Skeletal muscle tissue (tissue), 4 donors: ENCODE results near the gene FAM131C. TPM values are rescaled to one million over a fixed set of nuclear protein-coding genes. Genes with fewer than 3 reads are reported as not detected.
"Not testable (repeated sequence)": the region's sequence is repeated elsewhere in the genome, so short reads cannot be mapped to it uniquely, and the experiment has no call there.

Experiments used
- H3K27ac ChIP-seq: one replicate; pipeline ENCODE4 v1.7.0; 2013; ENCODE audit warnings: mild to moderate bottlenecking, low read depth, low read length, inconsistent platforms
- H3K27me3 ChIP-seq, 3 donors: one replicate each; pipeline ENCODE4 v1.7.0; 2013; ENCODE audit warnings: low read length in 3 of 3; ENCODE audit not compliant: control insufficient read depth in 3 of 3, insufficient read depth in 3 of 3
- H3K36me3 ChIP-seq, 3 donors: one replicate each; pipeline ENCODE4 v1.7.0; 2013; ENCODE audit warnings: low read length in 3 of 3; ENCODE audit not compliant: control insufficient read depth in 3 of 3, insufficient read depth in 3 of 3
- H3K4me1 ChIP-seq, 3 donors: one replicate each; pipeline ENCODE4 v1.7.0; 2013; ENCODE audit warnings: low read length in 3 of 3, mild to moderate bottlenecking in 3 of 3; ENCODE audit not compliant: control insufficient read depth in 3 of 3, insufficient read depth in 3 of 3
- H3K4me3 ChIP-seq, 3 donors: one replicate each; pipeline ENCODE4 v1.7.0; 2013; ENCODE audit warnings: low read length in 3 of 3
- H3K9ac ChIP-seq, 3 donors: one replicate each; pipeline ENCODE4 v1.7.0; 2013; ENCODE audit warnings: low read length in 3 of 3, mild to moderate bottlenecking in 3 of 3, moderate library complexity in 2 of 3, low read depth in 1 of 3
- H3K9me3 ChIP-seq, 3 donors: one replicate each; pipeline ENCODE4 v1.7.0; 2013; ENCODE audit warnings: low read length in 3 of 3; ENCODE audit not compliant: control insufficient read depth in 3 of 3
- total RNA-seq: library from RNA; depleted of rRNA; stranded (reverse); fragments of >200 nt; gene quantifications from one replicate; pipeline ENCODE4 v1.2.3, GENCODE V29; 2014
- donor health status: Osteomylitis.

Gene FAM131C
- total RNA-seq, 1 donor from 2014 or later = not detected

DNA sequence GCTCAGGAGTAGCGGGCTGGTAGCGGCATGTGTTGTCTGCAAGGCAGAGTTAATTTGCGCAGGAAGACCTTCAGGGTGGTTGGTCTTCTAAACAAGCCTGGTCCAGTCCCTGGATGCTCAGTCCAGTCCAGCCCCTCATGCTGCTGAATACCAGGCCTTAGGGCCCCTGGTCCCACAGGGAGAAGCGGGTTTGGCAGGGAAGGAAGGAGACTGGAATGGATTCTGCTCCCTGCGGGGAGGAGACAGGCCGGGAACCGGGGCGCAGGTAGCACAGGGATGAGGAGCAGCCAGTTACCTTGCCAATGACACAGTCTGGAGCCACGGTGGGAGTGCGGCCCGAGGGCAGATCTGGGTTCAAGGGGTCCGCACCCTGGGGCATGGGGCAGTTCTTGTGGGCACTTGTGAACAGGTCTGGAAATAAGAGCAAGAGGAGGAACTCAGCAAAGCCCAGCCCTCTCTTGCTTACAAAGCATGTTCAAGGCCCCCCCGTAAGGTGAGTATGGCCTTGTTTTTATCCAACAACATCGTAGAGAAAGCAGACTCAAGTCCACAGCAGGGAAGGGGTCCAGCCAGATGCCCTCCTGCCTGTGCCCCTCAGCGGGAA, 10.1 kb downstream of the FAM131C start:
- Histone ChIP-seq H3K36me3 (no peaks in the 10 kb centered on the region), H3K27ac (no peak overlapping the region), H3K9me3 (no peaks in the 10 kb centered on the region), H3K4me3 (no peak overlapping the region), H3K9ac (no peak overlapping the region), H3K4me1 (peaks cover 7 to 11% (median 11%) of the 10 kb centered on the region in 3 donors), H3K27me3 (peaks cover 0 to 12% (median 9%) of the 10 kb centered on the region in 3 donors)

DNA sequence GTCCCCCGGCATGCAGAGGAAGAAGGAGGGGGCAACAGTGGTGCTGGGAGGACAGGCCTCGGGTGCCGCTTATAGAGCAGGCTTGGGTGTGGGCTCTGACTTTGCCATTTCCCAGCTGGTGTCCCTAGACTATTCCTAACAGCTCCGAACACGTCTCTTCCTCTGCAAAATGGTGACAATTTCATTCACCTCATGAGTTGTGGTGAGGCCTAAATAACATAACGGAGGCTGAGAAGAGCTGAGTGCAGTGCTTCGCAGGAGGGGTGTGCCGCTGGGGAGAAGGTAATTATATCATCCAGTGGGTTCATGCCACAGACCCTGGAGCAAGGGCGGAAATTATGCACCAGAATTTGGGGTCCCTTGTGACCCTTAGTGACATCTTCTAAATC, 10.8 kb downstream of the FAM131C start:
- H3K4me1 ChIP-seq, H3K36me3 ChIP-seq, H3K9ac ChIP-seq, H3K27ac ChIP-seq, H3K9me3 ChIP-seq, H3K4me3 ChIP-seq: not testable (repeated sequence)
- peaks cover 0 to 12% (median 9%) of the 10 kb centered on the region in 3 donors for H3K27me3 ChIP-seq

DNA sequence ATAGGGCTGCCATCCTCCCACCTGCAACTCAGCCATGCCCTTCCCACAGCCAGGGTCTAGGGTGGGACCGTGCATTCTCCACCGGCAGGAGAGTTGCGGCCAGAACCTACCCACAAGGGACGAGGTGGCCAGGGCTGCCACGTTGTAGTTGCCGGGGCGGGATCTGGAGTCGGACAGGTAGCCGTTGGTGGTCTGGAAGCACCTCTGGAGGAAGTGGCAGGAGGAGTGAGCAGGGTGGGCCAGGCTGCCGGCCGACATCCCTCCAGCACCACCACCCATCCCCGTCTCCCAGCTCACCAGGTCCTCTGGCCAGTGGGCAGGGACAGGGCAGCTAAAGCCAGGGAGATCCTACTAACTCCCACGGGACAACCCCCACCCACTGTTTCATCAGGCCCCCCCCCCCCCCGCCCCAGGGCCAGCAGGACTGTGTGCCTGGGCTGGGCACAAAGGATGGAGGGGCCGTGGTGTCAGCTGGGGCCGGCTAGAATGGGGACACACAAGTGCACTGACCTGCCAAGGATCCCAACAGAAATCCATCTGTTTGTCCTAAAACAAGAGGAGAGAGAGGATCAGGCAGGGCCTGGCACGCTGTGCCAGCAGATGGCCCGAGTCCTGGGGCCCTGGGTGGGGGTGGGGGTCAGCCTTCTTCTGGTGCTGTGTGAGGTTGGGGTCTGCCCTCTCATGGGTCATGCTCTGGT, 11.3 kb downstream of the FAM131C start:
- not testable (repeated sequence) for H3K4me1 ChIP-seq, H3K9me3 ChIP-seq, H3K27ac ChIP-seq, H3K9ac ChIP-seq, H3K27me3 ChIP-seq, H3K4me3 ChIP-seq, H3K36me3 ChIP-seq

DNA sequence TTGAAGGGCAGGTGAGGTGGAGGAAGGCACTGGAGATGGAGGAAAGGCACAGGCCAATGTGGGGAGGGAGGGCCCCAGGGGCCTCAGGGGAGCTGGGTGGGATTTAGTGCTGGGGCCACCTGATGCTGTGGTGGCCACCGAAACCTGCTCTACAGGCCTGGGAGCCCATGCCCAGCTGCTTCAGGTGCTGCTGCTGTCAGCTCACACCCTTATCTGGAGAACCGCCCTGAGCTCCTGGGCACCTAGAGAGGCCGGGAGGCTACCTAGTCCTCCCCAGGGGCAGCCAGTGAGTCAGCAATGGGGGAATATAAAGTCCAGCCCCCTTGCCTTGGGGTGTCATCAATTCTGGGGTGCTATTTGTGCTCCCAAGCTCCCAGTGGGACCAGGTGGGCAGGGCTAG, 12.2 kb downstream of the FAM131C start:
- H3K4me1 ChIP-seq = peaks cover 0 to 3% (median 0%) of the 10 kb centered on the region in 3 donors
- H3K4me3 ChIP-seq = no peak overlapping the region
- H3K27ac ChIP-seq = no peak overlapping the region
- peaks cover 0 to 9% (median 7%) of the 10 kb centered on the region in 3 donors for H3K27me3 ChIP-seq
- no peak overlapping the region for H3K9ac ChIP-seq
- H3K9me3 ChIP-seq = no peaks in the 10 kb centered on the region
- no peaks in the 10 kb centered on the region for H3K36me3 ChIP-seq

DNA sequence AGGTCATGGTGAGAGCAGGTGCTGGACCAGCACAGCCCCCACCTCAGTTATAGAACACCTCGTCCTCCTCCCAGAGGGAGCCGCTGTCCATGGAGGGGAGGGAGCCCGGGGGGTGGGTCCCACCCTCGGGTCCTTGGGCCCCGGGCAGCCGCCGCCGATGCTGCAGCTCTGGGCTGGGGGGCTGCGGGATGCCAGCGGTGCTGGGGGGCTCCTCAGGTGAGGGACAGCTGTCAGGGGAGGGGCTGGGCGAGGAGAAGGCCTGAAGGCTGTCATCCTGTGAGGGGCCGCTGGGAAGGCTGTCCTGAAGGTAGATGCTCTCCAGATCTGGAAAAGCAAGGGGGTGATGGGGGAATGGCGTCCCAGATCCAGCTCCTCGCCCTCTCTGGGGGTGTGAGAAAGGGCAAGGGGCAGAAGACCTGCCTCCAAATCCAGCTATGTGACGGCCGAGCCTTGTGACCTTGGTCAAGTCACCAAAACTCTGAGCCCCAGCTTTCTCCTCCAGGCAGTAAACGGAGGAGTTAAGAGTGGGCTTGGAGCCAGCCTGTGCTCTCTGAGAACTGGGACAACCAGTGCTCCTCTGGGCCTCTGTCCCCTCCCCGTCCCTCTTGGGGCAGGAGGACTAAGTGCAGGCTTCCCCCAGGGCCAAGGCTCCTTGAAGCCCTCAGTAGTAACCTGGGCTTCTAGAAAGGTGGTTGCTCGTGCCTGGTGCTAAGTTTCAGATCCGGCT, 14.9 kb downstream of the FAM131C start:
- not testable (repeated sequence) for H3K36me3 ChIP-seq, H3K27ac ChIP-seq, H3K9ac ChIP-seq, H3K4me1 ChIP-seq, H3K27me3 ChIP-seq, H3K9me3 ChIP-seq, H3K4me3 ChIP-seq

DNA sequence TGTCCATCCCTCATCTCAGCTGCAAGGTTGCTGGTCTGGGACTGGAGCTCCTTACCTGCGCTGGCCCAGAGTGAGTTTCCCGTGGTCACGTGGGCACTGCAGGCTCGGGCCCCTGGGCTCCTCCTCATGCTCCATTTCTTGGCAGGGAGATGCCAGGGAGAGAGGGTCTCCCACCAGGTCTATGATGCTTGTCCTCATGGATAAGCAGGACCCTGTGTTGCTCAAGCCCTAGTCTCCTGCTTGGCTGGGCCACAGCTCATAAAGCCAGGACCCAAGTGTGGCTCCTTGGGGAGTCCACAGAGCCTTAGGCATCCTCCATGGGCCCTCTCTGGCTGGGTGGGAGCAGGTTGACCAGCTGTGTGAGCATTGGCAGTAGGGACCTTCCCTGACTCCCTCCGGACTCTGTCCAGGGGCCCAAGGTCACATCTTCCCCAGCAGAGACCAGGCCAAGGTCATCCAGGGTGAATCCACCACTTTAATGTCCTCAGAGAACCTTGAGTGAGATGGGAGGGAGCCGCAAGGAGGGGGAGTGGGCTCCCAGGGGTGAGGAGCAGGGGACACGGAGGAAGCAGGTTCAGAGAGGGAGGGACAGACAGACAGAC, 16.0 kb downstream of the FAM131C start:
- not testable (repeated sequence) for H3K4me1 ChIP-seq, H3K4me3 ChIP-seq, H3K27ac ChIP-seq, H3K9me3 ChIP-seq, H3K9ac ChIP-seq, H3K27me3 ChIP-seq, H3K36me3 ChIP-seq

DNA sequence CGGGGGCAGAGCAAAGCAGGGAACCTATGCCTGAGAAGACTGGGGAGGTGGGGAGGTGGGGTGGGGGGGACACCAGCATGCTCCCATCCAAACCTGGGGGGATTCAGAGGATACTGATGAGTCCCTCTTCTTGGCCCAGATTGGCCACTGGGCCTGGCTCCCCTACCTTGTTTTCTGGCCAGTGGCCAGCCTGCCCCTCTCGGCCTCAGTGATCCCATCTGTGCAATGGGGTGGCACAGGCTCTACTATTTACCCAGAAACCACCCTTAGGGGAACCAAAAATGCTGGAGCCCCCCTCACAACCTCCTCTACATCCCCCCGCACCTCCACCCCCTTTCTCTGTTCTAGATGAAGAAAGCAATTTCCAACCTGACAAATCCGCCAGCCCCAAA, 16.9 kb downstream of the FAM131C start:
- not testable (repeated sequence) for H3K9me3 ChIP-seq, H3K27me3 ChIP-seq, H3K27ac ChIP-seq, H3K4me3 ChIP-seq, H3K4me1 ChIP-seq, H3K9ac ChIP-seq, H3K36me3 ChIP-seq

DNA sequence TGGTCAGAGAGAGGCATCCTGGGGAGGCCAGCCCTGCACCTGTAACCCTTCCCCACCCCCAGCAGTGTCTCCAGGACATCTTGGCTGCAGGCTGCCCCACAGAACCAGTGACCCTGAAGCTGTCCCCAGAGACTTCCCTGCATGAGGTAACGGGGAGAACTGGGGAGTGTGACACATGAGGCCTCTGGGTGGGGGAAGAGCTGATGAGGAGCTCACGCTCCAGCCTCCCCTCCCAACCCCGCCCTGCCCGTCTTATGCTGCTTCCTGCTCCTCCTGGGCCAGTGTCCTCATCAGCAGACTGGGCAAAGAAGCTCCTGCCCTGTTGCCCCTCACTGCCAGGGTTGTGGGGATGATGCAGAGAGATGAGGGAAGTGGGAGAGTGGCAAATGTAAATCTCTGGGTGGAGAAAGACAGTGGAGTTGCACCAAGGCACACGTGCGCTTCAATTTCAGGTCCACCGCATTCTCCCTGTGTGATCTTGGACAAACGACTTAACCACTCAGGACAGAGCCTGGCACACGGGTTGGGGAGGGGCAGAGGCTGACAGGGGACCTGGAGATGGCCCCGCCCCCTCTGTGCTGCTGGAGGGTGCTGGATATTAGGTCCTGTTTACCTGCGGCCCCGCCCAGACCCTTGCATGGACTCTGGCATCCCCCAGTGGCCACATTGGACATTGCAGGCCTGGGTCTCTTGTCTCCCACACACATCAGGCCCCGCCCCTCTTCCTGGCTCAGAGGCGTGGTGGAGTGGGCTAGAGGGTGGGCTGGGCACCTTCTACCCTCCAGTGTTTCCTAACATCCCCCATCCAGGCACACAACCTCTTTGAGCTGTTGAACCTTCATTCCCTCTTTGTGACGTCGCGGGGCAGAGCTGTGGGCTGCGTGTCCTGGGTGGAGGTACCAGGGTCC, 17.6 kb downstream of the FAM131C start:
- Histone ChIP-seq H3K9me3 (no peaks in the 10 kb centered on the region), H3K27me3 (no peaks in the 10 kb centered on the region), H3K36me3 (no peaks in the 10 kb centered on the region), H3K4me1 (peaks cover 0 to 3% (median 0%) of the 10 kb centered on the region in 3 donors), H3K9ac (no peak overlapping the region), H3K4me3 (no peak overlapping the region), H3K27ac (no peak overlapping the region)

DNA sequence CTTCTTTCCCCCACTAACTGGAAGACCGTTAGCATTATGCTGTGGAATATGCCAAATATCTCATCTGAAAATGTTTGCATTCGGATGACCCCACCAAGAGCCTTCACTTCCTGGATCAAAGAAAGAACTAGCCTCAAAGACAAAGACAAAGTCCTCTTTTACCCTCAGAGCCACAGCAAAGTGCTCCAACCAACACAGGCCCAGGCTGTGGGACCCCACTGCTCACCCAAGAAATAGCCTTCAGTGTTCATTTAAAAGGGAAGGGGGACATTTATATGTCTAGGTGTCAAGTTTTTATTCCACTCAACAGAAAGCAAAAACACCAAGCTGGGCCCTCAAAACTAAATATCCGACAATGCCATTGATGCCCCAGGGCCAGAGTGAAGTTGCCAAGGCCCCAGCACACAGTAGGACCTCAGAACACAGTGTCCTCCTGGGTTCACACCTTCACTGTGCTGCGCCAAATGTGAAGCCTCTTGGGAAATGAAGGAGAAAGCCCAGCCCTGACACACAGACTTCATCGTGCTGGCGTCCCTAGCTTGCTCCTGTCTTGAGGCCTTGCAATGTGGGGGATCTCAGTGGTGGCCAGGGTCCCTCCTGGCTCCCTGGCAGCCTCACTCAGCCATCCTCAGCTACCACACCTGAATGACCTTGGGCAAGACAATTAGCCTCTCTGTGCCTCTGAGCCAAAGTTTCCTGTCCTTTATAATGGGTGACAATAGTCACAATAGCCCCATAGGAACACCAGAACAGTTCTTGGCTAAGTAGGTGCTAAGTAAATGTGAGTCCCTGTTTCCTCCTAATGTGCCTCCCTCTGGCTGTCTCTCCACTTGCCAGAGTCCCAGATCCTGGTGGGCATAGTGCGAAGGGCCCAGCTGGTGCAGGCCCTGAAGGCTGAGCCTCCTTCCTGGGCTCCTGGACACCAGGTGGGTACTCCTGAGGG, 18.6 kb downstream of the FAM131C start:
- H3K4me1 ChIP-seq = peaks cover 0 to 3% (median 0%) of the 10 kb centered on the region in 3 donors
- no peak overlapping the region for H3K9ac ChIP-seq
- no peak overlapping the region for H3K4me3 ChIP-seq

More for the DNA sequence above, 18.6 kb downstream of the FAM131C start:
- Histone ChIP-seq H3K27me3 (no peaks in the 10 kb centered on the region), H3K27ac (no peak overlapping the region), H3K36me3 (no peaks in the 10 kb centered on the region), H3K9me3 (no peaks in the 10 kb centered on the region)
